Mesodermal cell (in vitro differentiated cells): ENCODE results near the gene BCS1L.
A peak's percentile ranks its signal among the peaks of the same experiment; 100 is the strongest.

Source experiments
- H3K27ac ChIP-seq: 2 replicates; pipeline ENCODE4 v1.7.0; 2013; ENCODE audit warnings: mild to moderate bottlenecking, low read depth, low read length, moderate library complexity; ENCODE audit not compliant: severe bottlenecking
- H3K36me3 ChIP-seq: 2 replicates; pipeline ENCODE4 v1.7.1; 2013; ENCODE audit warnings: mild to moderate bottlenecking, low read length, moderate library complexity; ENCODE audit not compliant: control insufficient read depth, insufficient read depth
- H3K4me1 ChIP-seq: one replicate; pipeline ENCODE4 v1.7.1; 2013; ENCODE audit warnings: mild to moderate bottlenecking, low read length; ENCODE audit not compliant: insufficient read depth, control insufficient read depth, poor library complexity, severe bottlenecking
- H3K4me3 ChIP-seq: 2 replicates; pipeline ENCODE4 v1.7.0; 2013; ENCODE audit warnings: low read length, control low read depth, mild to moderate bottlenecking; ENCODE audit not compliant: insufficient read depth, poor library complexity, severe bottlenecking; ENCODE audit errors: extremely low read depth
- H3K9me3 ChIP-seq: 2 replicates; pipeline ENCODE4 v1.7.1; 2013; ENCODE audit warnings: mild to moderate bottlenecking, low read length, moderate library complexity; ENCODE audit not compliant: control insufficient read depth
- WGBS, 2 experiments: methylation state at CpG; one replicate each; pipeline ENCODE4 v1.1.5; 2013; ENCODE audit warnings: missing lambda C conversion rate in 2 of 2; ENCODE audit not compliant: insufficient coverage in 2 of 2; 5-methylcytosine and 5-hydroxymethylcytosine counted together

Gene BCS1L

GRCh38 chr2:218694405-218695145 lies 35.1 kb downstream of the BCS1L start:
- Histone ChIP-seq H3K9me3 (no peaks in the 10 kb centered on the region), H3K36me3 (peaks cover 73% of the 10 kb centered on the region), H3K27ac (peak overlapping the region; percentile 32), H3K4me1 (peaks cover 13% of the 10 kb centered on the region), H3K4me3 (no peak overlapping the region)
- 86% methylated on average over 1 of the region's 3 CpGs; no CpG with 5 or more reads in 1 of the 2 experiments for WGBS, 2 experiments

GRCh38 chr2:218698885-218699284 lies 39.4 kb downstream of the BCS1L start:
- Histone ChIP-seq H3K27ac (no peak overlapping the region), H3K36me3 (peaks cover 44% of the 10 kb centered on the region), H3K9me3 (no peaks in the 10 kb centered on the region), H3K4me1 (peaks cover 10% of the 10 kb centered on the region), H3K4me3 (no peak overlapping the region)
- WGBS, 2 experiments, result 96 to 97% methylated on average over 8 of the region's 8 CpGs

GRCh38 chr2:218701806-218702205 lies 42.3 kb downstream of the BCS1L start:
- 100% methylated on average over 1 of the region's 2 CpGs; no CpG with 5 or more reads in 1 of the 2 experiments for WGBS, 2 experiments

DNA sequence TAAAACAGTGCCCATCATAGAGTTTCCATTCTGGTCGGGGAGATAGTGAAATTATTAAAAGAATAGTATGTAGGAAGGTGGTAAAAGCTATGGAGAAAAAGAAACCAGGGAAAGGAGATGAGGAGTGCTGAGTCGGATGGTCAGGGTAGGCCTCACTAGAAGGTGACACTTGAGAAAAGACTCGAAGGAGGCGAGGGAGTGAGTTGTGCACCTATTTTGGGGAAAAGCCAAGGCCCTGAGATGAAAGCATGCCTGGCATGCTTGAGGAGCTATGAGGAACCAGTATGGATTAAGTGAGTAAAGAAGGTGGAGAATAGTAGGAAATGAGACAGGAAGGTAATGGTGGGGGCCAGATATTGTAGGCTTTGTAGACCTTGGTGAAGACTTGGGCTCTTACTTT lies 43.9 kb downstream of the BCS1L start:
- Histone ChIP-seq H3K4me1 (peaks cover 11% of the 10 kb centered on the region), H3K36me3 (peaks cover 20% of the 10 kb centered on the region), H3K4me3 (no peak overlapping the region), H3K27ac (no peak overlapping the region), H3K9me3 (no peaks in the 10 kb centered on the region)
- 86 to 91% methylated on average over 4 of the region's 4 CpGs for WGBS, 2 experiments

More at GRCh38 chr2:218701806-218702205, 42.3 kb downstream of the BCS1L start:
- Histone ChIP-seq H3K9me3 (no peaks in the 10 kb centered on the region), H3K4me1 (peaks cover 11% of the 10 kb centered on the region), H3K36me3 (peaks cover 31% of the 10 kb centered on the region), H3K27ac (no peak overlapping the region), H3K4me3 (no peak overlapping the region)

- H3K36me3 ChIP-seq, result peaks cover 10% of the 10 kb centered on the region
- H3K27ac ChIP-seq, result no peak overlapping the region
- peaks cover 11% of the 10 kb centered on the region for H3K4me1 ChIP-seq
- H3K9me3 ChIP-seq, result no peaks in the 10 kb centered on the region
- no peak overlapping the region for H3K4me3 ChIP-seq
- WGBS, 2 experiments, result 83 to 100% methylated on average over 2 to 4 of the region's 4 CpGs
These were observed 48.6 kb downstream of the BCS1L start for GRCh38 chr2:218708086-218708485.

GRCh38 chr2:218709908-218710307 lies 50.4 kb downstream of the BCS1L start:
- Histone ChIP-seq H3K36me3 (peaks cover 21% of the 10 kb centered on the region), H3K4me3 (no peak overlapping the region), H3K4me1 (peaks cover 11% of the 10 kb centered on the region), H3K9me3 (no peaks in the 10 kb centered on the region), H3K27ac (no peak overlapping the region)
- whole genome bisulfite sequencing, 2 experiments, result 86 to 95% methylated on average over 5 to 8 of the region's 8 CpGs

DNA sequence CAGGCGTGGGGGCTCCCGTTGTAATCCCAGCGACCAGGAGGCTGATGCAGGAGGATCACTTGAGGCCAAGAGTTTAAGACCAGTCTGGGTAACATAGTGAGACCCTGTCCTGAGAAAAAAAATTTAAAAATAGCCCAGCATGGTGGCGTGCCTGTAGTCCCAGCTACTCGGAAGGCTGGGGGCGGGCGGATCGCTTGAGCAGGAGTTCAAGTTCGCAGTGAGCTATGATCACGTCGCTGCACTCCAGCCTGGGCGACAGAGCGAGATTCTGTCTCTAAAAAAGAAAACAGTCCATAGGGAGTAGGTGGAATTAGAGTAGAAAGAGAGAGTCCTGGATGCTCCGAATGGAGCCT lies 50.8 kb downstream of the BCS1L start:
- peaks cover 11% of the 10 kb centered on the region for H3K4me1 ChIP-seq
- peak overlapping the region; percentile 99 for H3K4me3 ChIP-seq
- no peaks in the 10 kb centered on the region for H3K9me3 ChIP-seq
- peaks cover 24% of the 10 kb centered on the region for H3K36me3 ChIP-seq
- H3K27ac ChIP-seq, result no peak overlapping the region
- 62 to 64% methylated on average over 14 of the region's 14 CpGs for WGBS, 2 experiments

- peaks cover 31% of the 10 kb centered on the region for H3K36me3 ChIP-seq
- WGBS, 2 experiments, result 0% methylated on average over 63 to 74 of the region's 74 CpGs
- H3K9me3 ChIP-seq, result no peaks in the 10 kb centered on the region
- H3K4me1 ChIP-seq, result peaks cover 6% of the 10 kb centered on the region
- peak within 1 kb of the TSS; percentile 81 for H3K27ac ChIP-seq
- H3K4me3 ChIP-seq, result peak within 1 kb of the TSS; percentile 99
These were observed 51.4 kb downstream of the BCS1L start, which contains the start of gene TTLL4 for GRCh38 chr2:218710687-218711549. Gene TTLL4, plus strand, starts transcription at chr2:218710835. Its CDS starts 26,842 bp downstream, at chr2:218737677.

DNA sequence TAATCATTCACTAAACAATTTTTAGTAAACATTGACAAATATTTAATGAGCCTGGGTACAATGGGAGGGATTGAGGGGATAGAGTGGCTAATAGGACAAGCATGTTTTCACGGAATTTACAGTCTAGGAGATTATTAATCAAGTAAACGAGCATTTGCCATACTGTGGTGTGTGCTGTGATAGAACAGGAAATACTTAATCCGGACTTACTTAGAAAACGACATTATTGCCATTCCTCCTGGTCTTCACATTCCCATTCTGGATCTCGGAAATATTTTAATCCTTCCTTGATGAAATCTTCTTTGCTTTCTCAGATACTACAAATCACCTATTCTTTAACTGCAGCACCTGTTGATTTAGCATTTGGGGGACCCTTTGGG lies 52.1 kb downstream of the BCS1L start:
- Histone ChIP-seq H3K4me1 (no peaks in the 10 kb centered on the region), H3K4me3 (peak overlapping the region; percentile 99), H3K27ac (peak overlapping the region; percentile 81), H3K36me3 (peaks cover 36% of the 10 kb centered on the region), H3K9me3 (no peaks in the 10 kb centered on the region)
- 12 to 27% methylated on average over 4 to 5 of the region's 5 CpGs for WGBS, 2 experiments
